T-helper 1 cell treated with Interleukin-12 subunit alpha and Interleukin-12 subunit beta and Interleukin-4 antibody, amounts not matched to agents 30 ng/mL and 1 ng/mL, for 36 hours (primary cell): ENCODE results near the gene SPRR3. TPM values are rescaled to one million over a fixed set of nuclear protein-coding genes. Genes with fewer than 3 reads are reported as not detected.

Source experiments
- intact Hi-C: fragments of 100-400 bp; cut with micrococcal nuclease; formaldehyde crosslinking; loops from one replicate; pipeline ENCODE4 v1.15.1; 2024
- total RNA-seq: library from RNA; stranded (reverse); gene quantifications from 2 replicates; pipeline ENCODE4 v1.2.3, GENCODE V29; 2022

Gene SPRR3
- total RNA-seq, 1 donor from 2014 or later: not detected

DNA sequence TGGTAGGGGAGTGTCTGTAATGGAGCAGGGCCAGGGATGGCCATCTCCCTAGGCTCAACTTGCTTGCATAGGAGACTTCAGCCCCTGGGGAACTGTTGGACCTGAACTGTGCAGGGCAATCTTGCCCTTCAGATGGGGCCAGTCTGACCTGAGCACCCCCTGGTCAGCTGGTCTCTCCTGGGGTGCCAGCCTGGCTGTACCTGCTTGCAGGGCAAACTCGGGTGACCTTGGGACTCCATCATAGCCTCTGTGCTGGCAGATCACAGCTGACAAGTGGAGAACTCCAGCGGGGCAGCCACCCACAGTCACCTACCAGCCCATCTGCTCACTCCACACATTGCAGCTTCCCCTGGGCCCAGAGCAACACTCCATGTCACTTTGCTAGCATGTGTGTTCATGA lies 47.7 kb downstream of the SPRR3 start:
- intact Hi-C loops: no loop called here

Other genes starting within 250 kb of the SPRR3 start
- not detected in 2 replicates for gene KPRP, start 243.7 kb upstream of the SPRR3 start, total RNA-seq
- not detected in 2 replicates for gene LCE1F, start 226.6 kb upstream of the SPRR3 start, total RNA-seq
- gene LCE1E, start 215.5 kb upstream of the SPRR3 start, total RNA-seq: not detected in 2 replicates
- not detected in 2 replicates for gene LCE1D, start 205.0 kb upstream of the SPRR3 start, total RNA-seq
- not detected in 2 replicates for gene LCE1C, start 195.1 kb upstream of the SPRR3 start, total RNA-seq
- not detected in 2 replicates for gene LCE1B, start 189.8 kb upstream of the SPRR3 start, total RNA-seq
- not detected in 2 replicates for gene LCE1A, start 174.3 kb upstream of the SPRR3 start, total RNA-seq
- gene LCE6A, start 158.9 kb upstream of the SPRR3 start, total RNA-seq: not detected in 2 replicates
- not detected in 2 replicates for gene LCE7A, start 141.8 kb upstream of the SPRR3 start, total RNA-seq
- not detected in 2 replicates for gene SMCP, start 123.4 kb upstream of the SPRR3 start, total RNA-seq
- gene IVL, start 93.2 kb upstream of the SPRR3 start, total RNA-seq: not detected in 2 replicates
- not detected in 2 replicates for gene SPRR5, start 54.5 kb upstream of the SPRR3 start, total RNA-seq
- gene SPRR4, start 31.1 kb upstream of the SPRR3 start, total RNA-seq: not detected in 2 replicates
- gene SPRR1A, start 17.7 kb upstream of the SPRR3 start, total RNA-seq: not detected in 2 replicates
- gene SPRR1B, start 29.5 kb downstream of the SPRR3 start, total RNA-seq: not detected in 2 replicates
- not detected in 2 replicates for gene SPRR2D, start 39.4 kb downstream of the SPRR3 start, total RNA-seq
- gene SPRR2A, start 55.8 kb downstream of the SPRR3 start, total RNA-seq: not detected in 2 replicates
- not detected in 2 replicates for gene SPRR2B, start 69.9 kb downstream of the SPRR3 start, total RNA-seq
- not detected in 2 replicates for gene SPRR2E, start 92.8 kb downstream of the SPRR3 start, total RNA-seq
- not detected in 2 replicates for gene SPRR2F, start 111.8 kb downstream of the SPRR3 start, total RNA-seq
- gene SPRR2G, start 149.1 kb downstream of the SPRR3 start, total RNA-seq: not detected in 2 replicates
- gene LELP1, start 201.7 kb downstream of the SPRR3 start, total RNA-seq: not detected in 2 replicates
- not detected in 2 replicates for gene PRR9, start 215.8 kb downstream of the SPRR3 start, total RNA-seq